HG03280 (cell line): Measurements from ENCODE around the gene NFAT5.
A peak's percentile ranks its signal among the peaks of the same experiment; 100 is the strongest.

Source experiments
- ATAC-seq: cut with Tn5 transposase; IDR thresholded peaks from one replicate; pipeline ENCODE4 v1.9.1; 2021; ENCODE audit warnings: mild to moderate bottlenecking, moderate library complexity; ENCODE audit not compliant: unreplicated experiment

The NFAT5 gene

GRCh38 chr16:69701452-69701851, 135.7 kb downstream of the NFAT5 start:
- no peak for ATAC-seq

GRCh38 chr16:69701866-69702265, 136.1 kb downstream of the NFAT5 start:
- ATAC-seq: no peak

DNA sequence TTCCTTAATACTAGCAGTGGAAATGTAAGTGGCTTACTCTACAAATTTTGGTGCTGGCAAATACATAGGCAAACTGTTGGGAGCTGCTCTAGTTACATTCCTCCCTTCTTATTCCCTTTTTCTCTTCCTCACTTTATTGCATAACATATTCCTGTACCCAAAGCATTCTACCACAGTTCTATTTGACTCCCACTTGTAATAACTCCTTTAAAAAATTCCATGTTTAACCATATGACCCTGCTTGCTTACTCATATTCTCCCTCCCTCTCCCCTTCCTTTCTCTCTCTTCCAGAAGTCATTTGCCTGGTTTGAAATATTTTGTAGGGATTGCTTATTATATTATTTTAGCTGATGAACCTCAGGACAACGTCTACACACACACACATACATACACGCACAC, 137.9 kb downstream of the NFAT5 start:
- no peak for ATAC-seq

GRCh38 chr16:69706256-69706974, 140.6 kb downstream of the NFAT5 start:
- no peak for ATAC-seq

DNA sequence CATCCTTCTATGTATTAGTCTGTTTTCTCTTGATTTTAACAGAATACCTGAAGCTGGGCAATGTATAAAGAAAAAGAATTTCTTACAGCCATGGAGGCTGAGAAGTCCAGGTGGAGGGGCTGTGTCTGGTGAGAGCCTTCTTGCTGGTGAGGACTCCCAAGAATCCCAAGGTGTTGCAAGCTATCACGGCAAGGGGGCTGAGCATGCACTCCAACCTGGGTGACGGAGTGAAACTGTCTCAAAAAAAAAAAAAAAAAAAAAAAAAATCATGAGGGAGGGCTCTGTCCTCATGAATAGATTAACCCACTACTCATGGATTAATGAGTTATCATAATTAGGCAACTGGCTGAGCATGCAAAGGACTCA, 141.2 kb downstream of the NFAT5 start:
- no peak for ATAC-seq

GRCh38 chr16:69707920-69708683, 142.3 kb downstream of the NFAT5 start:
- no peak for ATAC-seq

DNA sequence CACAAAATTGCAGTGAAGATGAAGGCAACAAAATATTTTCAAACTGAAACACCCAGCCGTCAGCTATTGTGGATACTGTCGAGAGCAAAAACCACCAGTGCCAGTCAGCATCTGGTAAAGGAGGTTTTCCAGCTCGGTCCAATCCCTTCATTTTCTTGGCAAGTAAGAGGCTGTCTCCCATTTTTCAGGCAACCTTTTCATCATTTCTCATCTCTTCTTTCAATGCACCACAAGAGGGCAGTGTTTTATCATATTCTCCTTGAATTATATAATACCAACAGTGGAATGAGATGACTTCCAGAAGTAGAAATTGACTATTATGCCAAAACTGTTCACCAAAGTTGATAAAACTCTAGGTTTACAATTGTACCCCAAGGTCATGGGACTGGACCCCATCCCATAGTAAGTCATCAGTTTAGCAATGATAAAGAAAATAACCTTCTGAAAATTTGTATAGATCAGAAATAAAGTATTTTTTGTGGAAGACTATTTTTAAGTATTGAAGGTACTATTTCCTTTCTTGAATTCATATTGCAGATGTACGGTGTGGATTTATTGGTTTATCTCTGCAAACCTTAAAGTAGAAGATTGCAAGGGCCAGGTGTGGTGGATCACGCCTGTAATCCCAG, 143.8 kb downstream of the NFAT5 start:
- no peak for ATAC-seq

DNA sequence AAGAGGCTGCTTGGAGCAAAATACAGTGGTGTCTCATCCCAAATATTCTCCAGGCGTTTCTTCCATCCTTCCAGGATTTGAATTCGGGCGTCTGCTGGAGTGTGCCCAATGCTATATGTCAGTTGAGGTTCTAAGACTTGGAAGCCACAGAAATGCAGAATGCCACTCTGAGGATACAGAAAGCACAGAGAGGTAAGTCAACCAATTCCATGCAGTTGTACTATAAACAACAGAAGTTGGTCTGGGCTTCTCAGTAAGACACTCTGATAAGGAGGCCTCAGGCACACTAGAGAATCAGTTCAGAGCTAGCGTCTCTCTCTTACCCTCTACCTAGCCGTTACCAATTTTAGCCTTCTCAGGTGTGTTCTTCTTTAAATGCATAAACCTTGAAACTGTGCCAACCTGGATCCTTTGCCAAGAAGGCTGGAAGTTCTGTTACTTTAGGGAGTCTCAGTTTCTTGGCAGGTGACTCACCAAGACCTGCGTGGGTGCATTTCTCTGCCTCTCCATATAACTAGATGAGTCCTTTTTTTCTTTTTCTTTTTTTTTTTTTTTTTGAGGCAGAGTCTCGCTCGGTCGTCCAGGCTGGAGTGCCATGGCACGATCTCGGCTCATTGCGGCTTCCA, 145.5 kb downstream of the NFAT5 start:
- ATAC-seq: no peak

GRCh38 chr16:69712277-69712676, 146.5 kb downstream of the NFAT5 start:
- no peak for ATAC-seq

- ATAC-seq: no peak
These were observed 147.3 kb downstream of the NFAT5 start for GRCh38 chr16:69712914-69713581.

DNA sequence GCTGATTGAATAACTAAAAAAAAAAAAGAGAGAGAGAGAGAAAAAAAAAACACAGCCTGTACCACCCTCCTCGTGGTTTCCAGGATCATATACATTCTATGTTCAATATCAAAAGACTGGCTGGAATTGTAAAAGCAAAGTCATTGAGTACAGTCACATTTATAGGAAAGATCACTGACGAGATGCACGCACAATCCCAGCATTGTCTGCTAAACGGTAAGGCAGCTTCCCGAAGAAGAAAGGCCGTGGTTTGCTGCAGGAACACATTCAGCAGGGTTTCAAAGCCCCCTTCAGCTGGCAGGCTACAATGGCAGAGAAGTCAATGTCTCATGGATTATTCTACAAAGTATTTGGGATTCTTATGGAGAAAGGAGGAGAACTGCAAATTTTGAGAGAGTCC, 151.3 kb downstream of the NFAT5 start:
- no peak for ATAC-seq

- no peak for ATAC-seq
These were observed 152.5 kb downstream of the NFAT5 start for GRCh38 chr16:69718111-69718764.

DNA sequence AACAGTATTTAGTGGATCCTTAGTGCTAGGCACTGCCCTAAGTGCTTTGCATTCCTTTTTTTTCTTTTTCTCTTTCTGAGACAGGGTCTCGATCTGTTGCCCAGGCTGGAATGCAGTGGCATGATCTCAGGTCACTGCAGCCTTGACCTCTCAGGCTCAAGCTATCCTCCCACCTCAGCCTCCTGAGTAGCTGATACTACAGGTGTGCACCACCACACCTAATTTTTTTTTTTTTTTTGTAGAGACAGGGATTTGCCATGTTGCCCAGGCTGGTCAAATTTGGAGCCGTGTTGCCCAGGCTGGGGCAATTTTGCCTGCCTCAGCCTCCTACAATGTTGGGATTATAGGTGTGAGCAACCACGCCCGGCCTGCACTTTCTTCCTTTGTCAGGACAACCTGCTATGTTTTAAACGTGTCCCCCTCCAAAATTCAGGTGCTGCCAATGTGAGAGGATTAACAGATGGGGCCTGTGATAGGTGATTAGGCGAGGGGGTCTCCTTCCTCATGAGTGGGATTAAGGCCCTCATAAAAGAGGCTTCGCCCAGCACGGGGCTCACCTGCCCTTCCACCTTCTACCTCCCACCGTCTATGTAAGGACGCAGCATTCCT, 155.2 kb downstream of the NFAT5 start:
- ATAC-seq: no peak

GRCh38 chr16:69721441-69721957, 155.7 kb downstream of the NFAT5 start:
- ATAC-seq: no peak

- no peak for ATAC-seq
These were observed 158.7 kb downstream of the NFAT5 start for GRCh38 chr16:69724414-69724873.

DNA sequence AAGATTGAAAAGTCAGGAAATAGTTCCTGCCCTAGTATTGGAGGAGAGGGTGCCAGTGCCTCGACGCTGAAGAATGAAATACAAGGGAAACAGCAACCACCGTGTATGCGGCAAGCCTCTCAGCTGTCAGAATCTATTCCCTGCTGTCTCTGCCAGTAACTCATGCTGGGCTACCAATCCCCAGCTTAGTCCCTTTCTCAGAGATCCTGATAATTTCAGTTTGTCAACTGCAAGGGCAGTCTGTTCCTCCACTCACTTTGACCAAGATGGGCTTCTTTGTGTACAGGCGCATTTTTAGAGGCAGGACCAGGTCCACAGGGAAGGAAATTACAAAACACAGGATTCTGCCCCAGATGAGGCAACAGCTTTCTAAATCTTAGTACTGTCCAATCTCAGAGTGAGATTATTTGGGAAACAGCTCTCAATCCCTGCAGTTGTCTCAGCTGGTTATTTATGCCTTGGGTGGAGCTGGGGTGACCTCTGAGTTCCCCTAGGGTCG, 159.3 kb downstream of the NFAT5 start:
- ATAC-seq: no peak

- ATAC-seq: no peak
These were observed 159.9 kb downstream of the NFAT5 start for GRCh38 chr16:69725480-69726312.

DNA sequence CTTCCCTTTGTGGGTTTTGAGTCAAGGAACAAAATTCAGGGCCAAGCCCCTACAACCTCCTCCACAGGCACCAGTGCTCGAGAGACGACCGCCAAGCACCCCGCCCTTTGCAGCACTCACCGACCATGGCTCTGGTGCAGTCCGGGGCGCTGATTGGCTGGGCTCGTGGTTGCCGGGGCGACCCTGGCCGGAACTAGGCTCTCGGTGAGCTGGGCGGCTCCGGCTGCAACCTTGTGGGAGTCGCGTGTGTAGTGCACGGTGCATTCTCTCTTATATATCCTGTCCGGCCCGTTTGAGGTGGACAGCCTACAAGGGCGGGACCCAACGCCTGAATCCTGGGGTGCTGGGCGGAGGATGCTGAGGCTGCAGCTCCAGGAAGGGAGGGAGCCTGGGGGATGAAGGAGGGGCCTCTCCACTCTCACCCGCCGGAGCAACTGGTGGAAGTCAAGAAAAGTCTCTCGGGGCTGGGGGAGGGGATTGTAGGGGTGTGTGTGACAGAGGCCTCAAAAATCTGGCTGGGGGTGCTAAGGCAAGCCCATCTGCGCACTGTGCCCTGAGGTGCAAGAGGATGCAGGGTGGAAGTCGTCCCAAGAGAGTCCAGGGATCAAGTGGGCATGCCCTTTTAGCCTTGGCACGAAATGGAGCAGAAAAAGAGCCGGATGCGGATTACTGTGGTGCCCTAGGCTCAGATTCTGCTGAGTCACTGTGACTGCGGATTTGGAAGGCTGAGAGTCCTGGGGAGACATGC, 160.7 kb downstream of the NFAT5 start, which contains the start of gene NQO1:
NQO1 (minus strand) TSS at position 248 of the 748 bp plus-strand sequence; CDS start at position 127, 121 bp downstream.
- peak; percentile 99 for ATAC-seq
